HL-60 (cell line): ENCODE results near the gene SVEP1.

Source experiments
- POLR2AphosphoS5 ChIP-seq: IDR thresholded peaks from 2 replicates; pipeline ENCODE4 v1.6.1; 2012; ENCODE audit warnings: low read depth
- SPI1 ChIP-seq: IDR thresholded peaks from 2 replicates; pipeline ENCODE4 v1.6.1; 2012; ENCODE audit warnings: low read depth, mild to moderate bottlenecking, borderline replicate concordance
- TF ChIP-seq, protein P1 (sequence below): IDR thresholded peaks from 2 replicates; pipeline ENCODE4 v1.6.1; 2012; ENCODE audit warnings: low read depth; ENCODE audit not compliant: insufficient replicate concordance
- TF ChIP-seq, protein P2 (sequence below): IDR thresholded peaks from one replicate; pipeline ENCODE4 v1.5.1; 2011; ENCODE audit warnings: low read length, control low read depth, inconsistent platforms; ENCODE audit not compliant: insufficient read depth

DNA sequence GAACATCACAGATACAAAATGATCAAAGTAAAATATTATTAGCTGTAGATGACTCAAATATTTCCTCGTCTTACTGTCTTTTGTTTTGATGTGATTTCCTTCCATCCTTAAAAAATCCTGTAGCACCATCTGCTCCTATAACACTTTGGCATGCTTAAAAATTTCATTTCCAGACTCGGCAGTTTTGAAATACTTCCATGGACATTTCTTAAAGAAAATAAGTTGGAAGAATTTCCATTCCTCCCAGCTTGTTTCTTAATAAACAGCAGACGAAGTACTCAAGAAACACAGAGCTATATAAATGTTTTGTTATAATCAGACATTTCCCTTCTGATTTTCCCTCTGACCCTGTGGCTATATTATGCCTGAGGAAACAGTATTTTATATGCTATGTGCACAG lies 41.2 kb upstream of the SVEP1 start:
- TF ChIP-seq, protein P1, sequence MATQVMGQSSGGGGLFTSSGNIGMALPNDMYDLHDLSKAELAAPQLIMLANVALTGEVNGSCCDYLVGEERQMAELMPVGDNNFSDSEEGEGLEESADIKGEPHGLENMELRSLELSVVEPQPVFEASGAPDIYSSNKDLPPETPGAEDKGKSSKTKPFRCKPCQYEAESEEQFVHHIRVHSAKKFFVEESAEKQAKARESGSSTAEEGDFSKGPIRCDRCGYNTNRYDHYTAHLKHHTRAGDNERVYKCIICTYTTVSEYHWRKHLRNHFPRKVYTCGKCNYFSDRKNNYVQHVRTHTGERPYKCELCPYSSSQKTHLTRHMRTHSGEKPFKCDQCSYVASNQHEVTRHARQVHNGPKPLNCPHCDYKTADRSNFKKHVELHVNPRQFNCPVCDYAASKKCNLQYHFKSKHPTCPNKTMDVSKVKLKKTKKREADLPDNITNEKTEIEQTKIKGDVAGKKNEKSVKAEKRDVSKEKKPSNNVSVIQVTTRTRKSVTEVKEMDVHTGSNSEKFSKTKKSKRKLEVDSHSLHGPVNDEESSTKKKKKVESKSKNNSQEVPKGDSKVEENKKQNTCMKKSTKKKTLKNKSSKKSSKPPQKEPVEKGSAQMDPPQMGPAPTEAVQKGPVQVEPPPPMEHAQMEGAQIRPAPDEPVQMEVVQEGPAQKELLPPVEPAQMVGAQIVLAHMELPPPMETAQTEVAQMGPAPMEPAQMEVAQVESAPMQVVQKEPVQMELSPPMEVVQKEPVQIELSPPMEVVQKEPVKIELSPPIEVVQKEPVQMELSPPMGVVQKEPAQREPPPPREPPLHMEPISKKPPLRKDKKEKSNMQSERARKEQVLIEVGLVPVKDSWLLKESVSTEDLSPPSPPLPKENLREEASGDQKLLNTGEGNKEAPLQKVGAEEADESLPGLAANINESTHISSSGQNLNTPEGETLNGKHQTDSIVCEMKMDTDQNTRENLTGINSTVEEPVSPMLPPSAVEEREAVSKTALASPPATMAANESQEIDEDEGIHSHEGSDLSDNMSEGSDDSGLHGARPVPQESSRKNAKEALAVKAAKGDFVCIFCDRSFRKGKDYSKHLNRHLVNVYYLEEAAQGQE, result no peak
- TF ChIP-seq, protein P2, sequence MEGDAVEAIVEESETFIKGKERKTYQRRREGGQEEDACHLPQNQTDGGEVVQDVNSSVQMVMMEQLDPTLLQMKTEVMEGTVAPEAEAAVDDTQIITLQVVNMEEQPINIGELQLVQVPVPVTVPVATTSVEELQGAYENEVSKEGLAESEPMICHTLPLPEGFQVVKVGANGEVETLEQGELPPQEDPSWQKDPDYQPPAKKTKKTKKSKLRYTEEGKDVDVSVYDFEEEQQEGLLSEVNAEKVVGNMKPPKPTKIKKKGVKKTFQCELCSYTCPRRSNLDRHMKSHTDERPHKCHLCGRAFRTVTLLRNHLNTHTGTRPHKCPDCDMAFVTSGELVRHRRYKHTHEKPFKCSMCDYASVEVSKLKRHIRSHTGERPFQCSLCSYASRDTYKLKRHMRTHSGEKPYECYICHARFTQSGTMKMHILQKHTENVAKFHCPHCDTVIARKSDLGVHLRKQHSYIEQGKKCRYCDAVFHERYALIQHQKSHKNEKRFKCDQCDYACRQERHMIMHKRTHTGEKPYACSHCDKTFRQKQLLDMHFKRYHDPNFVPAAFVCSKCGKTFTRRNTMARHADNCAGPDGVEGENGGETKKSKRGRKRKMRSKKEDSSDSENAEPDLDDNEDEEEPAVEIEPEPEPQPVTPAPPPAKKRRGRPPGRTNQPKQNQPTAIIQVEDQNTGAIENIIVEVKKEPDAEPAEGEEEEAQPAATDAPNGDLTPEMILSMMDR, result no peak
- TF ChIP-seq POLR2AphosphoS5 (no peak), SPI1 (no peak)
